Femur (tissue), 1 donor: Measurements from ENCODE around the gene FBXO36.

Experiments used
- DNase-seq: peaks from one replicate; pipeline ENCODE4 v3.0.0-alpha.2; 2017

FBXO36 gene

DNA sequence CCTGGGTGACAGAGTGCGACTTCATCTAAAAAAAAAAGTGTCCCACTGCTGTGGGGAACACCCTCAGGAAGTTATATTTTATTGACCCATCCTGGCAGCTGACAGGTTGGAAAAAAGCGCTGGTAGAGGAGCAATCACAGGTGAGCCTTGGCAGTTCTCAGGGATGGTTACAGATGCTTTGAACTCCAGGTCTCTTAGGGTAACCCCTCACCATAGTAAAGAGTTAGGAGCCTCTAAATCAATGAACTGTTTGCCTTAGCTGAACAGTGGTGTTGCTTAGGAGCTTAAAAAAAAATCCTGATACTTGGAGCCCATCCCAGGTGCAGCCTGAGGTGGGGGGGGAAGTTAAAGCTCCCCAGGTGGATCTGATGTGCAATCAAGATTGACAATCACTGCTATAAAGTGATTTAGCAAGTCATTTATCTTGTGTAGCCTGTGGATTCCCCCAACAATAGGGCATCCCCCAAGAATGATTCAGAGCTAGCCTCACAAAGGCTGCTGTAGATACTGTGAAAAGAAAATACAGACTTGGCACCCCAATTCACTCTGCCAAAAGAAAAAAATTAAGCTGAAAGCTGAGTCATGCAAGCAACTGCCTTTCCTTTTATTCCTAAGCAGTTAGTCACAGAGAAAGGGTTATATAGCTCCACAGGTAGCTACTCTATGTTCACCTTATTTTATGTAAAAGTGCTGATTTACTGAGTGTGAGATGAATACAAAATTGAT, 131.6 kb downstream of the FBXO36 start:
- DNase-seq, result no peak

- no peak for DNase-seq
Observed at GRCh38 chr2:230060672-230061293, 138.5 kb downstream of the FBXO36 start.
